HUES48 (cell line): ENCODE data around the gene MRGPRX2.

Experiments used
- H3K27ac ChIP-seq: one replicate; pipeline ENCODE4 v1.7.0; 2013; ENCODE audit warnings: low read depth, low read length, inconsistent platforms
- H3K27me3 ChIP-seq: 2 replicates; pipeline ENCODE4 v1.6.1; 2013; ENCODE audit warnings: mild to moderate bottlenecking, low read length; ENCODE audit not compliant: control insufficient read depth, insufficient read depth
- H3K36me3 ChIP-seq: 2 replicates; pipeline ENCODE4 v1.6.1; 2013; ENCODE audit warnings: low read length; ENCODE audit not compliant: control insufficient read depth, insufficient read depth
- H3K4me1 ChIP-seq: 2 replicates; pipeline ENCODE4 v1.6.1; 2013; ENCODE audit warnings: mild to moderate bottlenecking, low read length; ENCODE audit not compliant: control insufficient read depth, insufficient read depth
- H3K4me3 ChIP-seq: 2 replicates; pipeline ENCODE4 v1.5.1; 2013; ENCODE audit warnings: mild to moderate bottlenecking, low read depth, low read length
- H3K9ac ChIP-seq: 2 replicates; pipeline ENCODE4 v1.6.1; 2013; ENCODE audit warnings: mild to moderate bottlenecking, low read depth, low read length, moderate library complexity
- H3K9me3 ChIP-seq: 2 replicates; pipeline ENCODE4 v1.6.1; 2013; ENCODE audit warnings: low read length; ENCODE audit not compliant: control insufficient read depth, insufficient read depth

MRGPRX2 gene

GRCh38 chr11:19060629-19061028 is at the start of gene MRGPRX2:
Gene MRGPRX2, minus strand, starts transcription at chr11:19060717. Its CDS starts 4,315 bp downstream, at chr11:19056402.
- Histone ChIP-seq H3K27me3 (no peaks in the 10 kb centered on the region), H3K27ac (no peak within 1 kb of the TSS), H3K9ac (no peak within 1 kb of the TSS), H3K36me3 (no peaks in the 10 kb centered on the region), H3K4me3 (no peak within 1 kb of the TSS), H3K9me3 (no peaks in the 10 kb centered on the region), H3K4me1 (no peaks in the 10 kb centered on the region)

DNA sequence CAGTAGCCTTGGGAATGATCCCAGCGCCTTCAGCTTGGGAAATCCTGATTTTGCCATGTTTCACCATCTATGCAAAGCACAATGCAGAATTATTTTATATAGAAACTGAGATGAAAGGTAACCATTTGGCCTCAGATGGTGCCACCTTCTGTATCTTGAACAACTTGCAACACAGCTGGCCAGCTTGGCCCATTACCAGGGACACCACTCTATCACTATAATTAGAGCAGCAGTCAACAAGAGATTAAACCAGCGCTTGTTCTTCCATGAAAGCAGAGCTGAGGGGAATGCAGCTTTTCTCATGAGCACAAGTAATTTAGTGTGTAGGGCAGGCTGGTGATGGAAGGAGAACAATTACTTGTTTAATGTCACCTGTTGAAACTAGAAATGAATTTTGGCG is 49.8 kb upstream of the MRGPRX2 start:
- H3K27ac ChIP-seq: no peak overlapping the region
- H3K4me1 ChIP-seq: peaks cover 3% of the 10 kb centered on the region; the same call in 1 of the 2 replicates
- no peak overlapping the region for H3K4me3 ChIP-seq
- no peak overlapping the region for H3K9ac ChIP-seq
- H3K9me3 ChIP-seq: no peaks in the 10 kb centered on the region
- no peaks in the 10 kb centered on the region for H3K27me3 ChIP-seq
- no peaks in the 10 kb centered on the region for H3K36me3 ChIP-seq

- no peaks in the 10 kb centered on the region for H3K9me3 ChIP-seq
- H3K9ac ChIP-seq: no peak overlapping the region
- peaks cover 4% of the 10 kb centered on the region; the same call in 1 of the 2 replicates for H3K4me1 ChIP-seq
- H3K4me3 ChIP-seq: no peak overlapping the region
- H3K36me3 ChIP-seq: no peaks in the 10 kb centered on the region
- no peak overlapping the region for H3K27ac ChIP-seq
- no peaks in the 10 kb centered on the region for H3K27me3 ChIP-seq
These were observed 46.6 kb upstream of the MRGPRX2 start for GRCh38 chr11:19107125-19107524.

DNA sequence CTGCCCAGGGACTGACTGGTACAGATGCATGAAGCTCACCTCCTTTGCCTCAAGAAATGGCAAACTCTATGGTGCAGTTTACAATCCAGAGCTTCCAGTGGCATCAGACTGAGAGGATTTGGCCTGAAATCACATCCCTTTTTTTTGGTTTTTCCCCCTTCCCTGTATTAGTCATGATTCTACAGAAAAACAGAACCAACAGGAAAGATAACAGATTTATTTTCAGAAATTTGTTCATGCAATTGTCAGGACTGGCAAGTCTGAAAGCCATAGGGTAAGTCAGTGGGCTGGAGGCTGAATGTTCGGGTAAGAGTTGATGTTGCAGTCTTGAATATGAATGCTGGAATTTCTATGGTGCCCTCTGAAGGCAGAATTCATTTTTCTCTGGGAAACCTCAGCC is 44.5 kb upstream of the MRGPRX2 start:
- Histone ChIP-seq H3K27ac (no peak overlapping the region), H3K36me3 (no peaks in the 10 kb centered on the region), H3K9ac (no peak overlapping the region), H3K4me3 (no peak overlapping the region), H3K27me3 (no peaks in the 10 kb centered on the region), H3K9me3 (no peaks in the 10 kb centered on the region), H3K4me1 (peaks cover 4% of the 10 kb centered on the region; the same call in 1 of the 2 replicates)

DNA sequence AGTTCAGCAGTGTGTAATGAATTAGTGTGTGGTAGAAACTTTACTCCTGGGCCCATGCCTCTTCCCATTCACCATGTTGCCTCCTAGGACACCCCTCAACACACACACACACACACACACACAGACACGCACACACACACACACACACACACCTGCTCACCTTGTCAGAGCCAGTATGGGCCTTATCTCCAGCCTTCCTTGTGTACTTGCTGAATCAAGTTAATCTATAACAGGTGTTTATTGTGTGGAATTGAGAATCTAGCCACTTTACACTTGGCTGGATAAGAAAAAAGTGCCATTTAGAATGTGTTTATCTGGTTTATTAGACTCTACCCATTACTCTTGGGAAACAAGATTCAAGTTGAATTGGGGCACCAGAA is 42.0 kb upstream of the MRGPRX2 start:
- Histone ChIP-seq H3K4me3 (no peak overlapping the region), H3K9ac (no peak overlapping the region), H3K36me3 (no peaks in the 10 kb centered on the region), H3K4me1 (peaks cover 4% of the 10 kb centered on the region; the same call in 1 of the 2 replicates), H3K9me3 (no peaks in the 10 kb centered on the region), H3K27ac (no peak overlapping the region), H3K27me3 (no peaks in the 10 kb centered on the region)

GRCh38 chr11:19101796-19102520 is 41.4 kb upstream of the MRGPRX2 start:
- no peaks in the 10 kb centered on the region for H3K36me3 ChIP-seq
- H3K4me3 ChIP-seq: no peak overlapping the region
- H3K9ac ChIP-seq: no peak overlapping the region
- H3K27ac ChIP-seq: no peak overlapping the region
- no peaks in the 10 kb centered on the region for H3K9me3 ChIP-seq
- peaks cover 4% of the 10 kb centered on the region; the same call in 1 of the 2 replicates for H3K4me1 ChIP-seq
- no peaks in the 10 kb centered on the region for H3K27me3 ChIP-seq

- Histone ChIP-seq H3K36me3 (no peaks in the 10 kb centered on the region), H3K9ac (no peak overlapping the region), H3K9me3 (no peaks in the 10 kb centered on the region), H3K27ac (no peak overlapping the region), H3K27me3 (no peaks in the 10 kb centered on the region), H3K4me3 (no peak overlapping the region), H3K4me1 (peaks cover 4% of the 10 kb centered on the region; the same call in 1 of the 2 replicates)
These were observed 40.4 kb upstream of the MRGPRX2 start for GRCh38 chr11:19100885-19101284.

DNA sequence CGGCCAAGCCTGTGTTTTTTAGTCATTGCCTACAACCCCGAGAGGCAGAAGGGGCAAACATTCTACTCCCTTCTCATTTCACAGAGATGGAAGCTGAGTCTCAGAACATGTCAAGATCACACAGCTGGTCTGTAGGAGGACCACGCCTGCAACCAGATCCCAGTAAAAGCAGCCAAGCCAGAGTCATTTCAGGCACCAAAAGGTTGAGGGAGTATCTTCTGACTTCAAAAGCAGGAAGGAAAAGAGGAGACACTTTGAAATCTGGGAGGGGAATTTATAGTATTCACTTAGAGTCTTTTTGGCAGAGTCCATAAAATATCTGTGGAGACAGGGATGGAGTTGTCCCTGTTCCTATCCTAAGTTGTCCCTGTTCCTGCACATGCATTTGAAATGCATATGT is 38.6 kb upstream of the MRGPRX2 start:
- Histone ChIP-seq H3K27me3 (no peaks in the 10 kb centered on the region), H3K4me1 (no peaks in the 10 kb centered on the region), H3K4me3 (no peak overlapping the region), H3K9me3 (no peaks in the 10 kb centered on the region), H3K9ac (no peak overlapping the region), H3K27ac (no peak overlapping the region), H3K36me3 (no peaks in the 10 kb centered on the region)

DNA sequence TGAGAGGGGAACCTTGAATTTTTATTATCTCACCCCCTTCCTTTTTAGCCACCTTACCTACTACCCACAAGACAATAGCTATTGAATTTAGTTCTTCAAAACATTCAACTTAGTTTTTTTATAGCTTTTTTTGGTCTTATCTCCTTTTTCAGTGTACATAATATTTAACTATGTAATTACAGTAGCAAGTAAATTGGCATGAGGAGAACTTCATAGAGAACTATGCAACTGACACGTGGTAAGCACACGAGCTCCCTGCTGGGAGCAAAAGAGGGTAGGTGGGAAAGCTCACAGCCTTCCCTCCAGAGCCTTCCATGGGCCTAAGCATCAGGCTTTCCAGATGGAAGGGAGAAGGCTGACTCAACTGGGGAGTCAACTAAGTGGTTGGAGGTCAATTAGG is 34.3 kb upstream of the MRGPRX2 start:
- Histone ChIP-seq H3K27me3 (no peaks in the 10 kb centered on the region), H3K27ac (no peak overlapping the region), H3K9me3 (no peaks in the 10 kb centered on the region), H3K9ac (no peak overlapping the region), H3K4me1 (no peaks in the 10 kb centered on the region), H3K36me3 (no peaks in the 10 kb centered on the region), H3K4me3 (no peak overlapping the region)

GRCh38 chr11:19093976-19094375 is 33.5 kb upstream of the MRGPRX2 start:
- H3K9ac ChIP-seq: no peak overlapping the region
- no peak overlapping the region for H3K27ac ChIP-seq
- H3K36me3 ChIP-seq: no peaks in the 10 kb centered on the region
- no peaks in the 10 kb centered on the region for H3K27me3 ChIP-seq
- no peak overlapping the region for H3K4me3 ChIP-seq
- no peaks in the 10 kb centered on the region for H3K9me3 ChIP-seq
- H3K4me1 ChIP-seq: no peaks in the 10 kb centered on the region

DNA sequence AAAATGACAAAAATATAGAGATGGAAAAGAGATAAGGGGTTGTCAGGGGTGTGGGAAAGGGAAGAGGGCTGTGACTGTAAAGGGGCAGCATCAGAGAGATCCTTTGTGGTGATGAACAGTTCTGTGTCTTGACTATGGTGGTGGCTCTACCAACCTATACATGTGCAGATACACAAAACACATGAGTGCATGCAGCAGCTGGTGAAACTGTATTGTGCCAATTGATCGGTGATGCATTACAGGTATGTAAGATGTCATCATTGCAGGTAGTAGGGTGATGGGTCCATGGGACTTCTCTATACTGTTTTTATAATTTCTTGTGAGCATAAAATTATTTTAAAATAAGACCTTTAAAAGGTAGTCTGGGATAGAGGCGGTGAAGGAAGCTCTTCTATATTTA is 32.3 kb upstream of the MRGPRX2 start:
- no peak overlapping the region for H3K9ac ChIP-seq
- H3K4me1 ChIP-seq: no peaks in the 10 kb centered on the region
- no peak overlapping the region for H3K27ac ChIP-seq
- H3K36me3 ChIP-seq: no peaks in the 10 kb centered on the region
- no peaks in the 10 kb centered on the region for H3K27me3 ChIP-seq
- H3K4me3 ChIP-seq: no peak overlapping the region
- no peaks in the 10 kb centered on the region for H3K9me3 ChIP-seq
